NCI-H748 (cell line): ENCODE measurements around the gene ZNF750.

Experiments used
- DNase-seq: peaks from one replicate; lab custom pipeline; 2025; ENCODE audit not compliant: unreplicated experiment; lab: John Stamatoyannopoulos, UW

The ZNF750 gene

DNA sequence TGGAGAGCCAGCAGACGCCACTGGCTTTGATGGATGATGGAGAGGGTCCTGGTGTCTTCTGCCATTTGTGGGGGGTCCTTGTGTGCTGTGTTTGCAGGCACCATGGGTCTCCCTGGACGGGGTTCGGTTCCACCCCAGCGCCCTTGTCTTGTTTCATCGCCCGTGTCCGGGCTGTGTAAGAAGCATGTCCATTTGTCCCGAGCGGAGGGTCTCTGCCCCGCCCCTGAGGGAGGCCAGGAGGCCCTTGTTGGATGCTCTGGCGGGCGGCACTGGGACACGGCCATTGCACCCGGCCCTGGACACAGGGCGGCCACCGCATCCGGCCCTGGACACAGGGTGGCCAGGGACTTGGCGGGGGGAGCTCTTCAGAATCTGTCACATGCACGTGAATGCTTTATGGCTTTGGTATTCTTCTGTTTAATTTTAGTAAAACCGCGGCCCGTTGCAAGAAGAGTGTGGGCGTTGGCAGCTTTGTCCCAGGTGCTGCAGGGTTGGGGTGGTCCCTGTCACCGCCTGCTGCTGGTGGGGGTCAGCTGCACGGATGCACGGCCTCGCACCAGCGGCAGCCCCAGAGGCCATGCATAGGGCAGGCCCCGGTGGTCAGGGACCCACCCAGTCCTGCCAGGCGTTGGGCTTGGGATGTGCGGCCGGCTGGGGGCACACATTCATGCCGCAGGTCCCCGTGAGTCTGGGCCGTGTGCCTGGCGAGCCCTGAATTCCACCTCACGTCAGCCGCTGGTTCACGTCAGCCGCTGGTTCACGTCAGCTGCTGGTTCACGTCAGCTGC is 21.0 kb upstream of the ZNF750 start:
- no peak for DNase-seq

DNA sequence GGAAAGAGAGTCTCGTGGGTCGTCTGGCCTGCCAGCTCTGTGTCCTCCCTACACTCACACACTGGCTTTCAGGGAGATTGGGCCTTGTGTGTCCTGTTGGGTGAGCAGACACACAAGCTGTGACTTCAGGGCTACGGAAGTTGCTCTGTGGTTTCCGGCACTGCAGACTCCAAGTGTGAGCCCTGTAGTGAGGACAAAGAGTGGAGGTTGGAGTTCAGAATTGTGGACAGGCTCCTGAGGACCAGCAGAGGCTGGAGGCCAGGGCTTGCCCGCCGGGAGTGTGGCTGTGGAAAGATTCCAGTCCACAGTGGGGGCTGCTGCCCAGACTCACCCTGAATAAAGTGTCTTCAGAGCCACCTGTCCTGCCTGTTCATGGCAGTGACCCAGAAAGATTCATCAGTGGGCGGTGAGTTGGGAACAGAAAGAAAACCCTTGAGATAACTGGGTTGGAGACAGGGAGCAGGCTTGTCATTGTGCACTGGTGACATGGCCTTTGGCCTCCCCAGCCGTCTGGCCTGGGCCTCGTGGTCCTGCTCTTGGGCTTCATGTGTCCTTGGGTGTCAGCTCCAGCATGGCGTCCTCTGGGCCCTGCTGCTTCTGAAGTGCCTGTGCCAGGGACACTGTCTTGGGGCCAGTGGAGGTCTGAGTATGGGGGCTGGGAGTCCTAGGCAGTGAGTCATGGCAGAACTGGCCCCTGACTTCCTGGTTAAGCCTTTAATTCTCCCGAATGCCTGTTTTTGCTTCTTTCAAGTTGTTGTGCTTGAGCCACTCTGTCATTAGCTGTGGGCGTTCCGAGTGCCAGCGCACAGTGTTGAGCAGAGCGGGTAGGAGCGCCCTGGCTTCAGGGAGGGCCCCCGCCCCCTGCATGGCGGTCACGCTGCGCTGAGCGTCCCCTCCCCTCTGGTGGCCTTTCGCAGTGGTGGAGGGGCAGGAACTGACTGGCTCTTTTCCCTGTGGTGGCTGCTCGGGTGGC is 19.9 kb upstream of the ZNF750 start:
- peak; percentile 13 for DNase-seq

DNA sequence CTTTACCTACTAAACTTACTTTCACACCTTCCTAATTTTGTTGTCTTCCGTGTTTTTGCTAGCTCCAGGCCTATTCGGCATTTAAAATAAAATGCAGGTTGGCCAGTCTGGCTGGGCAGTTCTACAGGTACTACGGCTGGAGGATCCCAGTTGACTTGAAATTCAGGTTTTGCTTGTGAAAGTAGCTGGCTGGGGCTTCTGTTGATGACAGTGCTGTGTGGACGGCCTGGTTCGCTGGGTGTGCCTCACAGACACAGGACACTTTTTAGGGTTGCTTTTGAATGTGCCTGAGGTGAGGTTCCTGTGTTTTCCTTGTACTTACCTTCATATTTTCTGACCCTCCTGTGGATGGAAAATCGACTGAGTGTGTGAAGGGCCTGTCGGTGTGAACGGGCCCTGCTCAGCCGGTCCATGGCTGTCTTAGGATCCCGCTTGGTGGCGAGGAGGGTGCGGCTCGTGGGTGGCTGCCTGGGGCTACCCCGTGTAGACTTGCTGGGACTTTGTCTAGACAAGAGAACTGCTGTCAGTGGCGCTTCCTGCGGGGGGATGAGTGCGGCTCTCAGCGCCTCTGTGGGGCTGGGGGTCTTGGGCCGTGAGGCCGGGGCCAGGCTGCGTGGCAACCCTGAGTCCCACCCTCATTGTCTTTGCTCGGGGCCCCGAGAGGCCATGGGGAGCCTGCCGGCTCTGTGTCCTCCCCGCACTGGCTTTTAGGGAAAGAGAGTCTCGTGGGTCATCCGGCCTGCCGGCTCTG is 18.7 kb upstream of the ZNF750 start:
- DNase-seq = no peak

- no peak for DNase-seq
Measured at GRCh38 chr17:82856361-82856760, 16.5 kb upstream of the ZNF750 start.

DNA sequence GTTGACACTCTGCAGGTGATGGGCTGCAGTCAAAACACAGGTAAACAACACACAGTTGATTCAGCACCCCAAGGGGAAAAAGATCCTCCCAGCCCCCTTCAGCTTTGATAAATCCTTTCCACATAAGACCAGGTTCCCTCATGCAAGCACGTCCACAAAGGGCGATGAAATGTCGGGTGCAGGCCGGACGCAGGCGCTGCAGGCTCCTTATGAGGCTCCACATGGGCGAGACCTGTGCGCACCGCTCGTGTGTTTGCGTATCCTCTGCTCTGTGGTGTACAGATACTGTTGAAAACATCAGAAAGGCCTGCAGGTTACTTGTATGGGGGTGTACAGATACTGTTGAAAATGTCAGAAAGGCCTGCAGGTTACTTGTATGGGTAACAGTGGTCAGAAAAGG is 14.4 kb upstream of the ZNF750 start:
- DNase-seq = no peak

DNA sequence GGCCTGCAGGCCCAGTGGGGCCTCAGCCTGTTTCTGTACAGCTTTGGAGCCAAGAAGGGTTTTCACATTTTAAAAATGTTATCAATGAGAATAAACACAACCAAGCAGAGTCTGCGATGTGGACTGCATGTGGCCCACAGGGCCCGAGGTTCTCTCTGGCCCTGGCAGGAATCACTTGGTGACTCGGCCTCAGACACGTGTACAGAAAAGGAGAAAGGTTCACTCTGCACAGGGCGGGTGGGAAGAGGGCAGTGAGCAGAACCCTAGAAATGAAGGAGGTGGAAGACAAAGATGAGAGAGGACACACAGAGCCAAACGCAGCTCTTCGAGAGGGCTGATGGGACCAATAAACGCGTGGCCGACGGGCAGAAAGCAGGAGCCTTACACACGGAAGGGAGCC is 11.6 kb upstream of the ZNF750 start:
- no peak for DNase-seq

GRCh38 chr17:82849076-82849945 is 9.5 kb upstream of the ZNF750 start:
- no peak for DNase-seq

GRCh38 chr17:82848022-82848592 is 8.3 kb upstream of the ZNF750 start:
- peak; percentile 56 for DNase-seq

DNA sequence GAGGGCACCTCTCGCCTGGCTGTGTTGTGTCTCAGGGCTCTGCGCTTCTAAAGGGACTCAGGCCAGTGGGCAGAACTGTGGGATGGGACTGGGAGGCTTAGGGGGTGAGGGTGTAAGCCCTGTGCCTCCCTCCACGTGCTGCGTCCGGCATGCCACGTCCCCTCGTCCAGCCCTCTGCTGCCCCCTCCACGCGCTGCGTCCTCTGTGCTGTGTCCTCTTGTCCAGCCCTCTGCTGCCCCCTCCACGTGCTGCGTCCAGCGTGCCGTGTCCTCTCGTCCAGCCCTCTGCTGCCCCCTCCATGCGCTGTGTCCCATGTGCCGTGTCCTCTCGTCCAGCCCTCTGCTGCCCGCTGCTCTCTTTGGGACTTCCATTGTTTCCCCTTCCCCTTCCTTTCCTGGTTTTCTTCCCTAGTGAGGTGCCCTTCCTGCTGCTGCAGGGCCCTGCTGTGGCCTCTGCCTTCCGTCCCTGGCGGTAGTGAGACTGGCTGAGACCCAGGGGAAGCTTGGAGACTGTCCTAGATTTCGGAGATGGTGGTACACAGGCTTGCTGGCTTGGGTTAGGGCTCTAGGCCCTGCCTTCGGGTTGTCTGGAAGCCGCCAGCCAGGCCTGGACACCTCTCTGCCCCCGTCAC is 6.4 kb upstream of the ZNF750 start:
- no peak for DNase-seq

DNA sequence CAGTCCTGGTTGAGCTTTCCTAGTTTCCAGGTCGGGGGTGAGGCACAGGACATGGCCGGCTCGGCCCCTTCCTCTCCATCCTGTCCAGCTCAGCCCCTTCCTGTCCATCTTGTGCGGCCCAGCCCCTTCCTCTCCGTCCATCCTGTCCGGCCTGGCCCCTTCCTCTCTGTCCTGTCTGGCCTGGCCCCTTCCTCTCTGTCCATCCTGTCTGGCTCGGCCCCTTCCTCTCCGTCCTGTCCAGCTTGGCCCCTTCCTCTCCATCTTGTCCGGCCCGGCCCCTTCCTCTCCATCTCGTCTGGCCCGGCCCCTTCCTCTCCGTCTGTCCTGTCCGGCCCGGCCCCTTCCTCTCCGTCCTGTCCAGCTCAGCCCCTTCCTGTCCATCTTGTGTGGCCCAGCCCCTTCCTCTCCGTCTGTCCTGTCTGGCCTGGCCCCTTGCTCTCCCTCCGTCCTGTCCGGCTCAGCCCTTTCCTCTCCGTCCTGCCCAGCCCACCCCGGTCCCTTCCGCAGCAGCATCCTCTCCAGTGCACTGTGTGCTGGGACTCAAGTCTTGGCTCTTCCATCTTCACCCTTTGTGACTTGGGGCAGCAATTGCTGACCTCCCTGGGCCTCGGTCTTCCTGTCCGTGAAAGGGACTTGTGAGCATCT is 5.5 kb upstream of the ZNF750 start:
- DNase-seq = no peak

GRCh38 chr17:82844796-82845162 is 5.0 kb upstream of the ZNF750 start:
- DNase-seq = peak; percentile 32

GRCh38 chr17:82843904-82844680 is 4.3 kb upstream of the ZNF750 start:
- DNase-seq = no peak

- no peak for DNase-seq
Measured at GRCh38 chr17:82841921-82842596, 2.2 kb upstream of the ZNF750 start.

GRCh38 chr17:82840431-82840831 is 609 bp upstream of the ZNF750 start:
- no peak for DNase-seq

DNA sequence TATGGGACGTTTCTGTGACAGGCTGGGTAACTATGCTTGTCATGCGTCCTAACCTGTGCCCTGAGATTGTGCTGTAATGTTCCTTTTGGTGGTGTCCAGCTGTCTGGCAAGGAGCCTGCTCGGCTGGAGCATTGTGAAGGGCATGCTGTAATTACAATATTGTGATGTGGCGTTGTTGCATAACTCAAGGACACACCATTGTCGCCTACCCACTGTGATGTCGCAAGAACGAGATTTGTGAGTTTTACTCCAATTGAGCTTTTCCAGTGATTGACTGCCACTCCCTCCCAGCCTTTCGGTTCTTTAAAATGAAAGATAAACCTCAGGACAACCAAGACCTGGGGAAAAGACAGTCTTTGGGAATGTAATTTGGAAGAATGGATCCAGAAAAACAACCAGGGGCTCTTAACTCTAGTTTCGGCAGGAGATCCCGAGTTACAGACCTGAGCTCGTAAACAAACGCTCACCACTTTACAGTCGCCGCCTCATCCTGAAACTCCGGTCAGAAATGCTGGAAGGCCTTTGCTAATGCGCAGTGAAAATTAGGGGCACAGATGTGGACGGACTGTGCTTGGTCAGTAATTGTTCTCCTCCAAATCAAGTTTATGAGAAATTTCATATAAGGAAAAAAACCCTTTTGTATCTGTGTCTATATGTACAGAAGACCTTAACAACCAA is 1.3 kb downstream of the ZNF750 start:
- no peak for DNase-seq

DNA sequence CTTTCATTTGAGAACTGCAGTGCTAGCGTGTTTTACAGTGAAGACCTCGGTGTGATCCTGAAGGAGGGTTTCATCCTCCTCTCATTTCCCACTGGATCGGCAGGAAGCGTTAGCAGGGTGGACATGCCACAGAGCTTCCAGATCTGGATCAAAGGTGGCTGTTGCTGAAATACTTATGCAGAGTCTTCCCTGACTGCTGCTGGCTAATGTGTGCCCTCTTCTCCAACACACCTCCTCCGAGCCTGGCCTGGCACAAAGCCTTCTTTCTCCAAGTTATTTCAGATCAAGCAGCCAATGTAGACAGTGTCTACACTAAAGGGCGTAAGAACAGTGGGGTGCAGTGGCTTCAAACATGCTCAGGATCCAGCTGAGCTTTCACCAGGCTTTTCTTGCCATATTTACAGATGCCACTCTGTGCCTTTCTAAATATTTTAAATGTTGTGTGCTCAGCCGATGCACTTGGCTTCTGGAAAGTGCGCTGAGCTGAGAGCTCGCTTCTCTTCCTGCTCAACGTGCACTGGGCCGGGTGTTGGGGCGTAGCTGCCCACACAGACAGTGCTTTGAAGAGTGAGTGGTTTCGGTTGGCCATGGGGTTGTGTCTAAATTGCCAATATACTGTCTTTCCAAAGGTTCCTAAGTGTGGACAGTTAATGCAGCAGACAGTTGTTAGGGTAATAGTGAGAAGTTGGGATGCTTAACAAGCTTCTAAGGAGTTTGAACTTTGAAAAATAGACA is 2.1 kb downstream of the ZNF750 start:
- DNase-seq = no peak
